Stomach (tissue), 4 donors: ENCODE data around the gene NLRC5.

Experiments
- POLR2AphosphoS5 ChIP-seq, 3 donors: sonication (generic); formaldehyde crosslinking; IDR thresholded peaks; one replicate each; pipeline ENCODE4 v1.6.1; 2016; ENCODE audit warnings: antibody characterized with exemption in 3 of 3
- TF ChIP-seq, protein P1 (sequence below), 7 experiments: fragments of 450-650 bp in 4 of 7; fragments of 200-600 bp in 3 of 7; sonication (generic) in 3 of 7; IDR thresholded peaks; one replicate each; pipeline ENCODE4 v1.5.1; 2016 to 2019; ENCODE audit warnings: antibody characterized with exemption in 7 of 7, control low read depth in 2 of 7, mild to moderate bottlenecking in 1 of 7

DNA sequence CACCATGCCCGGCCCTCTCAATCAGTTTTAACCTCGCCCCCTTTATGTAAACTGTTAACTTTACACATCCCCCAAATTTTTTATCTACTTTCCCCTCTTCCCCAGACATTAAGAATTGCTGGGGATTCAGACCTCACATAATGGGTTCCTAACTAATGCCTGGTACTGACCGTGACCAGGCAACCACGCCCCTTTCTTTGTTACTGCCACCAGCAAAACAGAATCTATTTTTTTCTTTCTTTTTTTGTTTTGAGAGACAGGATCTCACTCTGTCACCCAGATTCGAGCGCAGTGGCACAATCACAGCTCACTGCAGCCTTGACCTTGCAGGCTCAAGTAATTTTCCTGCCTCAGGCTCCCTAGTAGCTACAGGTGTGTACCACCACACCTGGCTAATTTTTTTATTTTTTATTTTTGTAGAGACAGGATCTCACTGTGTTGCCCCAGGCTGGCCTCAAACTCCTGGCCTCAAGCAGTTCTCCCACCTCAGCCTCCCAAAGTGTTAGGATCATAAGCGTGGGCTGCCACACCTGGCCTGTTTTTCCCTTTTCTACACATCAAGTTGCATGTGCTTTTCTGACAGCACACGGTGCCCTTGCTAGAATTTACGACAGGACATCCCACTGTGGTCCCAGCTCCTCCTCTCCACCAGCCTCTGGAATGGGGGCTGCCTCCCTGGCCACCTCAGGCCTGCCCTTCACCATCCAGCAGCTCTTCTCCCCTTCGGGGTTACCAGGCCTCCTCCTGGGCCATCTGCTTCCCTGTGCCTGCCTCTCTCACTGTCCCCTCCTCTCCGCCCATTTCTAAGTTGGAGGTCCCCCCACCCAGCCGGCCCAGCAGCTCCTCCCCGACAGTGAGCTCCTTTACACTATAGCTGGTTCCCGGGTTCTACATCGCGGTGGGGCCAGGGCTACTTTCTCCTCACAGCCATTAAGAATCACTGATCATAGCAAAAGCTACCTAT, 113.8 kb downstream of the NLRC5 start:
- TF ChIP-seq POLR2AphosphoS5 (IDR thresholded peaks at IDR 0.05), result no peak
- TF ChIP-seq, protein P1, sequence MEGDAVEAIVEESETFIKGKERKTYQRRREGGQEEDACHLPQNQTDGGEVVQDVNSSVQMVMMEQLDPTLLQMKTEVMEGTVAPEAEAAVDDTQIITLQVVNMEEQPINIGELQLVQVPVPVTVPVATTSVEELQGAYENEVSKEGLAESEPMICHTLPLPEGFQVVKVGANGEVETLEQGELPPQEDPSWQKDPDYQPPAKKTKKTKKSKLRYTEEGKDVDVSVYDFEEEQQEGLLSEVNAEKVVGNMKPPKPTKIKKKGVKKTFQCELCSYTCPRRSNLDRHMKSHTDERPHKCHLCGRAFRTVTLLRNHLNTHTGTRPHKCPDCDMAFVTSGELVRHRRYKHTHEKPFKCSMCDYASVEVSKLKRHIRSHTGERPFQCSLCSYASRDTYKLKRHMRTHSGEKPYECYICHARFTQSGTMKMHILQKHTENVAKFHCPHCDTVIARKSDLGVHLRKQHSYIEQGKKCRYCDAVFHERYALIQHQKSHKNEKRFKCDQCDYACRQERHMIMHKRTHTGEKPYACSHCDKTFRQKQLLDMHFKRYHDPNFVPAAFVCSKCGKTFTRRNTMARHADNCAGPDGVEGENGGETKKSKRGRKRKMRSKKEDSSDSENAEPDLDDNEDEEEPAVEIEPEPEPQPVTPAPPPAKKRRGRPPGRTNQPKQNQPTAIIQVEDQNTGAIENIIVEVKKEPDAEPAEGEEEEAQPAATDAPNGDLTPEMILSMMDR (IDR thresholded peaks at IDR 0.05), result no peak
